Transverse colon (tissue), 3 donors: ENCODE measurements around the gene IL17RD.

Experiments used
- CTCF ChIP-seq, 5 experiments: fragments of 200-600 bp in 3 of 5; fragments of 450-650 bp in 2 of 5; sonication (generic) in 3 of 5; IDR thresholded peaks; 1 replicate in 2 of 5; 2 replicates in 3 of 5; pipeline ENCODE4 v1.5.1; 2016 to 2017; ENCODE audit warnings: antibody characterized with exemption in 5 of 5, inconsistent platforms in 3 of 5, mild to moderate bottlenecking in 2 of 5, moderate library complexity in 1 of 5
- EP300 ChIP-seq: sonication (generic); formaldehyde crosslinking; IDR thresholded peaks from one replicate; pipeline ENCODE4 v1.6.1; 2017; ENCODE audit warnings: antibody characterized with exemption, low read depth

GRCh38 chr3:57060089-57060821 is 104.9 kb downstream of the IL17RD start, which contains the start of gene SPATA12:
- TF ChIP-seq CTCF (IDR thresholded peaks at IDR 0.05) = no peak
- no peak for TF ChIP-seq EP300
